GM23338 (cell line): Measurements from ENCODE around the gene FCER2. TPM values are rescaled to one million over a fixed set of nuclear protein-coding genes. Genes with fewer than 3 reads are reported as not detected.

Source experiments
- ATAC-seq: fragments of 200-7000 bp; cut with Tn5 transposase; 3 replicates; pipeline ENCODE4 v1.9.1; 2020
- DNase-seq: peaks from one replicate; pipeline ENCODE4 v3.0.0-alpha.2; 2015; ENCODE audit warnings: low spot score
- H2AFZ ChIP-seq: fragments of 200-600 bp; sonication (generic); 2 replicates; pipeline ENCODE4 v1.8.0; 2016; ENCODE audit warnings: antibody characterized with exemption, mild to moderate bottlenecking, moderate library complexity
- H3F3A ChIP-seq: fragments of 200-600 bp; sonication (generic); replicated peaks from 2 replicates; pipeline ENCODE4 v1.8.0; 2017; ENCODE audit warnings: antibody characterized with exemption, mixed run types, low read depth
- H3K27ac ChIP-seq: fragments of 200-600 bp; sonication (generic); 2 replicates; pipeline ENCODE4 v1.6.1; 2016; ENCODE audit warnings: low read depth
- H3K27me3 ChIP-seq: fragments of 200-600 bp; sonication (generic); 2 replicates; pipeline ENCODE4 v1.8.0; 2016; ENCODE audit warnings: mild to moderate bottlenecking, mixed run types, moderate library complexity; ENCODE audit not compliant: insufficient read depth
- H3K36me3 ChIP-seq: fragments of 200-600 bp; sonication (generic); 2 replicates; pipeline ENCODE4 v1.8.0; 2016; ENCODE audit warnings: mild to moderate bottlenecking; ENCODE audit not compliant: insufficient read depth
- H3K4me1 ChIP-seq: fragments of 200-600 bp; sonication (generic); 2 replicates; pipeline ENCODE4 v1.8.0; 2016; ENCODE audit warnings: mild to moderate bottlenecking, moderate library complexity; ENCODE audit not compliant: insufficient read depth
- H3K4me2 ChIP-seq: fragments of 200-600 bp; sonication (generic); 2 replicates; pipeline ENCODE4 v1.7.1; 2017; ENCODE audit warnings: mixed run types
- H3K4me3 ChIP-seq: fragments of 200-600 bp; sonication (generic); 2 replicates; pipeline ENCODE4 v1.6.1; 2016; ENCODE audit warnings: mixed run types
- H3K79me2 ChIP-seq: fragments of 200-600 bp; sonication (generic); replicated peaks from 2 replicates; pipeline ENCODE4 v1.8.0; 2017; ENCODE audit warnings: mild to moderate bottlenecking; ENCODE audit not compliant: insufficient read depth
- H3K9me2 ChIP-seq: fragments of 200-600 bp; sonication (generic); 2 replicates; pipeline ENCODE4 v1.8.0; 2017; ENCODE audit not compliant: insufficient read depth
- H4K20me1 ChIP-seq: fragments of 200-600 bp; sonication (generic); replicated peaks from 2 replicates; pipeline ENCODE4 v1.8.0; 2017; ENCODE audit warnings: mild to moderate bottlenecking; ENCODE audit not compliant: insufficient read depth
- H3K27ac Mint-ChIP-seq: 2 replicates; pipeline ENCODE4 v1.8.0; 2020; ENCODE audit warnings: inconsistent platforms, mild to moderate bottlenecking, moderate library complexity, mixed read lengths
- H3K27me3 Mint-ChIP-seq: 3 replicates; pipeline ENCODE4 v1.8.0; 2022; ENCODE audit warnings: low read depth, mild to moderate bottlenecking, moderate library complexity, mixed read lengths, inconsistent platforms; ENCODE audit not compliant: insufficient read depth, poor library complexity
- H3K36me3 Mint-ChIP-seq: 3 replicates; pipeline ENCODE4 v1.8.0; 2021; ENCODE audit warnings: low read depth, mild to moderate bottlenecking, inconsistent platforms, moderate library complexity, mixed read lengths
- H3K4me1 Mint-ChIP-seq: 3 replicates; pipeline ENCODE4 v1.8.0; 2020; ENCODE audit warnings: mild to moderate bottlenecking, inconsistent platforms, mixed read lengths
- H3K4me3 Mint-ChIP-seq: 3 replicates; pipeline ENCODE4 v1.8.0; 2021; ENCODE audit warnings: moderate library complexity, mild to moderate bottlenecking, inconsistent platforms, mixed read lengths
- H3K9me3 Mint-ChIP-seq: 3 replicates; pipeline ENCODE4 v1.8.0; 2020; ENCODE audit warnings: moderate library complexity, mild to moderate bottlenecking, inconsistent platforms, mixed read lengths
- CTCF ChIP-seq, 2 experiments: fragments of 200-600 bp in 1 of 2; sonication (generic) in 1 of 2; conservative IDR thresholded peaks; 2 replicates each; pipeline versions ENCODE4 v1.5.1 to v1.6.1; 2016 to 2017; ENCODE audit warnings: antibody characterized with exemption in 2 of 2, low read depth in 2 of 2, mild to moderate bottlenecking in 2 of 2, moderate library complexity in 1 of 2
- ETS1 ChIP-seq: IDR thresholded peaks from 2 replicates; pipeline ENCODE4 v1.6.1; 2016; ENCODE audit warnings: antibody characterized with exemption
- EZH2 ChIP-seq: fragments of 200-600 bp; sonication (generic); IDR thresholded peaks from one replicate; pipeline ENCODE4 v1.8.0; 2017; ENCODE audit warnings: antibody characterized with exemption, mild to moderate bottlenecking, low read depth; ENCODE audit not compliant: unreplicated experiment
- EZH2phosphoT487 ChIP-seq: fragments of 200-600 bp; sonication (generic); IDR thresholded peaks from one replicate; pipeline ENCODE4 v1.8.1; 2018; ENCODE audit warnings: antibody characterized with exemption; ENCODE audit not compliant: unreplicated experiment
- JUNB ChIP-seq: IDR thresholded peaks from one replicate; pipeline ENCODE4 v1.6.1; 2016; ENCODE audit warnings: antibody characterized with exemption; ENCODE audit not compliant: unreplicated experiment
- NANOG ChIP-seq: IDR thresholded peaks from 2 replicates; pipeline ENCODE4 v1.6.1; 2016; ENCODE audit warnings: antibody characterized with exemption, borderline replicate concordance
- POLR2AphosphoS5 ChIP-seq: IDR thresholded peaks from 2 replicates; pipeline ENCODE4 v1.6.1; 2016; ENCODE audit warnings: antibody characterized with exemption, low read depth
- ZNF114 ChIP-seq: fragments of 250-450 bp; sonication (Bioruptor Pico); IDR thresholded peaks from 2 replicates; pipeline ENCODE4 v1.5.0; 2020; ENCODE audit warnings: mild to moderate bottlenecking, moderate library complexity
- ZNF331 ChIP-seq: fragments of 250-450 bp; sonication (Bioruptor Pico); IDR thresholded peaks from 2 replicates; pipeline ENCODE4 v1.5.0; 2020; ENCODE audit warnings: low read depth, mild to moderate bottlenecking, moderate library complexity
- ZNF462 ChIP-seq: fragments of 250-450 bp; sonication (Bioruptor Pico); IDR thresholded peaks from 2 replicates; pipeline ENCODE4 v1.5.0; 2020; ENCODE audit warnings: mild to moderate bottlenecking, moderate library complexity
- polyA plus RNA-seq: library from polyadenylated mRNA; unstranded; fragments of >200 nt; fragmentation: Nextera tagmentation; extraction: Ambion mirVana; gene quantifications from 2 replicates; pipeline ENCODE4 v1.2.1, GENCODE V29; 2016
- total RNA-seq: library from RNA; depleted of rRNA; stranded (reverse); fragments of >200 nt; shearing (Covaris generic); gene quantifications from 2 replicates; pipeline ENCODE4 v1.2.3, GENCODE V29; 2014

Gene FCER2
- total and polyA plus RNA-seq, 2 experiments from 2014 or later: 0.29 TPM; not detected in 1

- Mint-ChIP-seq H3K9me3 (no peaks in the 10 kb centered on the region), H3K4me1 (no peaks in the 10 kb centered on the region), H3K27ac (no peak overlapping the region), H3K4me3 (no peak overlapping the region), H3K27me3 (peaks cover 14% of the 10 kb centered on the region), H3K36me3 (peaks cover 3% of the 10 kb centered on the region; the same call in 1 of the 3 replicates)
- H3K36me3 ChIP-seq: no peaks in the 10 kb centered on the region
- H3K27ac ChIP-seq: no peak overlapping the region
- H2AFZ ChIP-seq: no peak overlapping the region
- ATAC-seq (no peak), DNase-seq (no peak)
- no peaks in the 10 kb centered on the region for H3K4me1 ChIP-seq
- no peaks in the 10 kb centered on the region for H3K9me2 ChIP-seq
- TF ChIP-seq JUNB: no peak
- no peak overlapping the region for H3K4me2 ChIP-seq
- peaks cover 6% of the 10 kb centered on the region; the same call in 1 of the 2 replicates for H3K27me3 ChIP-seq
- H4K20me1 ChIP-seq: no peaks in the 10 kb centered on the region; the same call in 1 of the 2 replicates
- H3F3A ChIP-seq: no peaks in the 10 kb centered on the region
- no peaks in the 10 kb centered on the region for H3K79me2 ChIP-seq
- H3K4me3 ChIP-seq: no peak overlapping the region
These were observed 55.6 kb downstream of the FCER2 start for GRCh38 chr19:7646426-7646700.

GRCh38 chr19:7645656-7646425 is 56.1 kb downstream of the FCER2 start:
- DNase-seq: no peak
- no peak for ATAC-seq
- Histone ChIP-seq H3K27me3 (peaks cover 3% of the 10 kb centered on the region; the same call in 1 of the 2 replicates), H3K9me2 (no peaks in the 10 kb centered on the region), H4K20me1 (no peaks in the 10 kb centered on the region; the same call in 1 of the 2 replicates), H2AFZ (no peak overlapping the region), H3K36me3 (no peaks in the 10 kb centered on the region), H3K27ac (no peak overlapping the region), H3K79me2 (no peaks in the 10 kb centered on the region), H3K4me3 (no peak overlapping the region), H3F3A (no peaks in the 10 kb centered on the region), H3K4me2 (no peak overlapping the region), H3K4me1 (no peaks in the 10 kb centered on the region)
- peaks cover 13% of the 10 kb centered on the region for H3K27me3 Mint-ChIP-seq
- H3K36me3 Mint-ChIP-seq: peaks cover 3% of the 10 kb centered on the region; the same call in 1 of the 3 replicates
- no peak overlapping the region for H3K27ac Mint-ChIP-seq
- no peaks in the 10 kb centered on the region for H3K9me3 Mint-ChIP-seq
- no peak overlapping the region; the same call in 2 of the 3 replicates for H3K4me3 Mint-ChIP-seq
- no peaks in the 10 kb centered on the region for H3K4me1 Mint-ChIP-seq
- TF ChIP-seq POLR2AphosphoS5 (no peak), ZNF114 (CRISPR knock-in tag) (no peak), ZNF462 (CRISPR knock-in tag) (no peak), ETS1 (no peak), NANOG (no peak), EZH2 (no peak), EZH2phosphoT487 (no peak), CTCF (conservative IDR thresholded peaks at IDR 0.05; ENCODE audit: low read depth in 2 of 2) (no peak), ZNF331 (CRISPR knock-in tag) (no peak)
